Tibial nerve (tissue), 4 donors: ENCODE measurements around the gene SLC25A28. TPM values are rescaled to one million over a fixed set of nuclear protein-coding genes. Genes with fewer than 3 reads are reported as not detected.

Experiments used
- DNase-seq, 2 donors: peaks; one replicate each; pipeline ENCODE4 v3.0.0-alpha.2; 2019; ENCODE audit warnings: low spot score in 2 of 2
- H3K27ac ChIP-seq, 4 donors: fragments of 200-600 bp; sonication (generic) in 3 of 4; one replicate each; pipeline ENCODE4 v1.5.1; 2017 to 2019; ENCODE audit warnings: mild to moderate bottlenecking in 1 of 4
- H3K27me3 ChIP-seq, 2 donors: fragments of 200-600 bp; sonication (generic) in 1 of 2; one replicate each; pipeline versions ENCODE4 v1.5.1 to v1.6.0; 2017 to 2019
- H3K36me3 ChIP-seq, 3 donors: fragments of 200-600 bp; sonication (generic); one replicate each; pipeline ENCODE4 v1.5.1; 2018 to 2019
- H3K4me1 ChIP-seq, 4 donors: fragments of 200-600 bp; sonication (generic) in 3 of 4; one replicate each; pipeline ENCODE4 v1.5.1; 2017 to 2019
- H3K4me3 ChIP-seq, 4 donors: fragments of 200-600 bp; sonication (generic) in 3 of 4; one replicate each; pipeline ENCODE4 v1.5.1; 2017 to 2019; ENCODE audit warnings: mild to moderate bottlenecking in 1 of 4, moderate library complexity in 1 of 4
- H3K9me3 ChIP-seq, 4 donors: fragments of 200-600 bp; sonication (generic) in 3 of 4; one replicate each; pipeline ENCODE4 v1.5.1; 2017 to 2019
- CTCF ChIP-seq, 5 experiments: fragments of 200-600 bp in 3 of 5; fragments of 450-650 bp in 2 of 5; sonication (generic) in 3 of 5; IDR thresholded peaks; one replicate each; pipeline ENCODE4 v1.5.1; 2016 to 2019; ENCODE audit warnings: antibody characterized with exemption in 5 of 5, mild to moderate bottlenecking in 3 of 5, moderate library complexity in 2 of 5
- EP300 ChIP-seq, 2 donors: sonication (generic); formaldehyde crosslinking; IDR thresholded peaks; one replicate each; pipeline ENCODE4 v1.6.1; 2017; ENCODE audit warnings: antibody characterized with exemption in 2 of 2, mild to moderate bottlenecking in 1 of 2
- POLR2A ChIP-seq, 2 donors: fragments of 450-650 bp; IDR thresholded peaks; one replicate each; pipeline ENCODE4 v1.6.1; 2017; ENCODE audit warnings: antibody characterized with exemption in 2 of 2, mild to moderate bottlenecking in 2 of 2, moderate library complexity in 2 of 2
- WGBS, 2 donors: methylation state at CpG; one replicate each; pipeline ENCODE4 v1.1.5; 2018; 5-methylcytosine and 5-hydroxymethylcytosine counted together
- total RNA-seq, 4 donors: library from RNA; depleted of rRNA; stranded (reverse); fragments of >200 nt; gene quantifications; one replicate each; pipeline ENCODE4 v1.1.0, GENCODE V29; 2016

The SLC25A28 gene
- total RNA-seq, 4 donors from 2014 or later, result 35.2 to 65.6 (median 47.8) TPM

GRCh38 chr10:99647601-99648151 lies 27.4 kb upstream of the SLC25A28 start:
- no peaks in the 10 kb centered on the region for H3K36me3 ChIP-seq
- no peak for TF ChIP-seq EP300 (IDR thresholded peaks at IDR 0.05)
- no peak for TF ChIP-seq CTCF (IDR thresholded peaks at IDR 0.05)
- no peak for TF ChIP-seq POLR2A (IDR thresholded peaks at IDR 0.05)
- DNase-seq, result no peak
- H3K4me3 ChIP-seq, result no peak overlapping the region
- WGBS, 2 donors, result 81 to 84% methylated on average over 2 of the region's 2 CpGs
- peaks cover 0 to 36% (median 0%) of the 10 kb centered on the region in 4 donors for H3K9me3 ChIP-seq
- H3K27me3 ChIP-seq, result no peaks in the 10 kb centered on the region
- H3K27ac ChIP-seq, result no peak overlapping the region
- no peaks in the 10 kb centered on the region for H3K4me1 ChIP-seq

GRCh38 chr10:99633832-99634231 lies 13.6 kb upstream of the SLC25A28 start:
- Histone ChIP-seq H3K4me1 (peaks cover 0 to 8% (median 0%) of the 10 kb centered on the region in 4 donors), H3K36me3 (no peaks in the 10 kb centered on the region), H3K4me3 (no peak overlapping the region), H3K27ac (no peak overlapping the region), H3K9me3 (no peaks in the 10 kb centered on the region), H3K27me3 (no peaks in the 10 kb centered on the region)
- no peak for DNase-seq
- TF ChIP-seq CTCF (IDR thresholded peaks at IDR 0.05), result no peak
- no peak for TF ChIP-seq POLR2A (IDR thresholded peaks at IDR 0.05)
- TF ChIP-seq EP300 (IDR thresholded peaks at IDR 0.05), result no peak

GRCh38 chr10:99631496-99631895 lies 11.3 kb upstream of the SLC25A28 start:
- no peaks in the 10 kb centered on the region for H3K9me3 ChIP-seq
- 87 to 88% methylated on average over 3 of the region's 3 CpGs for WGBS, 2 donors
- TF ChIP-seq POLR2A (IDR thresholded peaks at IDR 0.05) (no peak), CTCF (IDR thresholded peaks at IDR 0.05) (no peak), EP300 (IDR thresholded peaks at IDR 0.05) (no peak)

GRCh38 chr10:99630991-99631390 lies 10.8 kb upstream of the SLC25A28 start:
- Histone ChIP-seq H3K9me3 (no peaks in the 10 kb centered on the region), H3K27me3 (no peaks in the 10 kb centered on the region), H3K4me3 (no peak overlapping the region), H3K27ac (peak overlapping the region in 2 of 4 donors; percentile 49 to 52), H3K4me1 (peaks cover 0 to 8% (median 0%) of the 10 kb centered on the region in 4 donors), H3K36me3 (no peaks in the 10 kb centered on the region)
- no peak for TF ChIP-seq CTCF (IDR thresholded peaks at IDR 0.05)
- no peak for TF ChIP-seq EP300 (IDR thresholded peaks at IDR 0.05)
- no peak for TF ChIP-seq POLR2A (IDR thresholded peaks at IDR 0.05)
- DNase-seq, result no peak

More at GRCh38 chr10:99631496-99631895, 11.3 kb upstream of the SLC25A28 start:
- Histone ChIP-seq H3K36me3 (no peaks in the 10 kb centered on the region), H3K4me3 (no peak overlapping the region), H3K27me3 (no peaks in the 10 kb centered on the region), H3K27ac (peak overlapping the region in 2 of 4 donors; percentile 49 to 52), H3K4me1 (peaks cover 0 to 8% (median 0%) of the 10 kb centered on the region in 4 donors)
- no peak for DNase-seq

- Histone ChIP-seq H3K4me1 (peaks cover 0 to 8% (median 0%) of the 10 kb centered on the region in 4 donors), H3K27me3 (no peaks in the 10 kb centered on the region), H3K36me3 (no peaks in the 10 kb centered on the region), H3K4me3 (no peak overlapping the region), H3K9me3 (no peaks in the 10 kb centered on the region), H3K27ac (peak overlapping the region in 2 of 4 donors; percentile 49 to 52)
- TF ChIP-seq EP300 (IDR thresholded peaks at IDR 0.05), result no peak
- TF ChIP-seq CTCF (IDR thresholded peaks at IDR 0.05), result peak in 2 of 5 experiments; percentile 20 to 22
- DNase-seq, result peak in 1 of 2 donors; percentile 33
- 19 to 50% methylated on average over 2 of the region's 2 CpGs for WGBS, 2 donors
Observed at GRCh38 chr10:99630433-99630832, 10.2 kb upstream of the SLC25A28 start.
